Neural cell (in vitro differentiated cells): ENCODE data around the gene ROR1. TPM values are rescaled to one million over a fixed set of nuclear protein-coding genes. Genes with fewer than 3 reads are reported as not detected.

Experiments used
- H2AFZ ChIP-seq: fragments of 200-600, 300-800 bp; sonication (generic), shearing (Covaris generic); 2 replicates; pipeline ENCODE4 v1.6.0; 2014; ENCODE audit warnings: low read depth, mild to moderate bottlenecking, antibody characterized with exemption, low read length, moderate library complexity
- H3F3A ChIP-seq: fragments of 200-600 bp; shearing (Covaris generic); 2 replicates; pipeline ENCODE4 v1.6.1; 2016; ENCODE audit warnings: mild to moderate bottlenecking, moderate library complexity, mixed read lengths, antibody characterized with exemption, low read length; ENCODE audit not compliant: insufficient read depth, poor library complexity, severe bottlenecking
- H3K27ac ChIP-seq: fragments of 200-600, 300-800 bp; sonication (generic), shearing (Covaris generic); 2 replicates; pipeline ENCODE4 v1.5.1; 2014; ENCODE audit warnings: mild to moderate bottlenecking, low read length, moderate library complexity
- H3K27me3 ChIP-seq: fragments of 300-800, 200-600 bp; sonication (generic), shearing (Covaris generic); 2 replicates; pipeline ENCODE4 v1.6.0; 2014; ENCODE audit warnings: mild to moderate bottlenecking, low read depth, low read length, moderate library complexity; ENCODE audit not compliant: insufficient read depth
- H3K36me3 ChIP-seq: fragments of 300-800, 200-600 bp; sonication (generic), shearing (Covaris generic); 2 replicates; pipeline ENCODE4 v1.5.1; 2014; ENCODE audit warnings: mild to moderate bottlenecking, antibody characterized with exemption, low read length, moderate library complexity; ENCODE audit not compliant: insufficient read depth
- H3K4me2 ChIP-seq: fragments of 300-800, 200-600 bp; sonication (generic), shearing (Covaris generic); 2 replicates; pipeline ENCODE4 v1.6.0; 2014; ENCODE audit warnings: mild to moderate bottlenecking, low read length
- H3K4me3 ChIP-seq: fragments of 300-800, 200-600 bp; sonication (generic), shearing (Covaris generic); 2 replicates; pipeline ENCODE4 v1.5.1; 2014; ENCODE audit warnings: mild to moderate bottlenecking, low read length, moderate library complexity
- H3K79me2 ChIP-seq: fragments of 200-600 bp; shearing (Covaris generic); replicated peaks from 2 replicates; pipeline ENCODE4 v1.6.0; 2014; ENCODE audit warnings: mild to moderate bottlenecking, low read length, moderate library complexity; ENCODE audit not compliant: insufficient read depth
- H3K9ac ChIP-seq: fragments of 300-800, 200-600 bp; sonication (generic), shearing (Covaris generic); 2 replicates; pipeline ENCODE4 v1.6.1; 2016; ENCODE audit warnings: mild to moderate bottlenecking, low read length, mixed read lengths
- H3K9me2 ChIP-seq: fragments of 200-600 bp; shearing (Covaris generic); 2 replicates; pipeline ENCODE4 v1.6.1; 2016; ENCODE audit warnings: mild to moderate bottlenecking, low read length, mixed read lengths; ENCODE audit not compliant: insufficient read depth
- H3K9me3 ChIP-seq: fragments of 200-600, 300-800 bp; sonication (generic), shearing (Covaris generic); 2 replicates; pipeline ENCODE4 v1.6.1; 2016; ENCODE audit warnings: mild to moderate bottlenecking, mixed run types, low read length, moderate library complexity, mixed read lengths
- H4K20me1 ChIP-seq: fragments of 200-600 bp; shearing (Covaris generic); 2 replicates; pipeline ENCODE4 v1.6.1; 2016; ENCODE audit warnings: mild to moderate bottlenecking, mixed run types; ENCODE audit not compliant: insufficient read depth
- EP300 ChIP-seq: fragments of 450-650 bp; conservative IDR thresholded peaks from 2 replicates; pipeline ENCODE4 v1.6.1; 2014; ENCODE audit warnings: antibody characterized with exemption, mild to moderate bottlenecking, moderate library complexity; ENCODE audit not compliant: poor library complexity, severe bottlenecking
- EZH2 ChIP-seq: fragments of 200-600, 300-800 bp; shearing (Covaris generic), sonication (generic); IDR thresholded peaks from 2 replicates; pipeline ENCODE4 v1.6.1; 2014; ENCODE audit warnings: antibody characterized with exemption, low read length, borderline replicate concordance, mild to moderate bottlenecking; ENCODE audit not compliant: insufficient read depth, poor library complexity, severe bottlenecking
- MXI1 ChIP-seq: fragments of 450-650 bp; conservative IDR thresholded peaks from 2 replicates; pipeline ENCODE4 v1.6.1; 2014; ENCODE audit warnings: antibody characterized with exemption, mild to moderate bottlenecking; ENCODE audit not compliant: poor library complexity, severe bottlenecking
- POLR2AphosphoS5 ChIP-seq: IDR thresholded peaks from 2 replicates; pipeline ENCODE4 v1.6.1; 2012
- RAD21 ChIP-seq: fragments of 450-650 bp; conservative IDR thresholded peaks from 2 replicates; pipeline ENCODE4 v1.6.1; 2014; ENCODE audit warnings: antibody characterized with exemption, mild to moderate bottlenecking, moderate library complexity
- SMC3 ChIP-seq: fragments of 450-650 bp; conservative IDR thresholded peaks from 2 replicates; pipeline ENCODE4 v1.6.1; 2014; ENCODE audit warnings: antibody characterized with exemption, mild to moderate bottlenecking, moderate library complexity; ENCODE audit not compliant: poor library complexity
- TAF1 ChIP-seq: IDR thresholded peaks from 2 replicates; pipeline ENCODE4 v1.6.1; 2012; ENCODE audit warnings: low read depth
- polyA plus RNA-seq: library from polyadenylated mRNA; depleted of rRNA; stranded (reverse); fragments of >200 nt; gene quantifications from 2 replicates; pipeline ENCODE4 v1.2.3, GENCODE V29; 2014
- TF ChIP-seq, protein P1 (sequence below): fragments of 450-650 bp; IDR thresholded peaks from 2 replicates; pipeline ENCODE4 v1.5.1; 2014; ENCODE audit warnings: antibody characterized with exemption, mild to moderate bottlenecking, moderate library complexity; ENCODE audit not compliant: poor library complexity, severe bottlenecking
- TF ChIP-seq, protein P2 (sequence below): IDR thresholded peaks from 2 replicates; pipeline ENCODE4 v1.6.1; 2012; ENCODE audit warnings: borderline replicate concordance

Gene ROR1
- polyA plus RNA-seq, 1 donor from 2014 or later, result 0.27 TPM

DNA sequence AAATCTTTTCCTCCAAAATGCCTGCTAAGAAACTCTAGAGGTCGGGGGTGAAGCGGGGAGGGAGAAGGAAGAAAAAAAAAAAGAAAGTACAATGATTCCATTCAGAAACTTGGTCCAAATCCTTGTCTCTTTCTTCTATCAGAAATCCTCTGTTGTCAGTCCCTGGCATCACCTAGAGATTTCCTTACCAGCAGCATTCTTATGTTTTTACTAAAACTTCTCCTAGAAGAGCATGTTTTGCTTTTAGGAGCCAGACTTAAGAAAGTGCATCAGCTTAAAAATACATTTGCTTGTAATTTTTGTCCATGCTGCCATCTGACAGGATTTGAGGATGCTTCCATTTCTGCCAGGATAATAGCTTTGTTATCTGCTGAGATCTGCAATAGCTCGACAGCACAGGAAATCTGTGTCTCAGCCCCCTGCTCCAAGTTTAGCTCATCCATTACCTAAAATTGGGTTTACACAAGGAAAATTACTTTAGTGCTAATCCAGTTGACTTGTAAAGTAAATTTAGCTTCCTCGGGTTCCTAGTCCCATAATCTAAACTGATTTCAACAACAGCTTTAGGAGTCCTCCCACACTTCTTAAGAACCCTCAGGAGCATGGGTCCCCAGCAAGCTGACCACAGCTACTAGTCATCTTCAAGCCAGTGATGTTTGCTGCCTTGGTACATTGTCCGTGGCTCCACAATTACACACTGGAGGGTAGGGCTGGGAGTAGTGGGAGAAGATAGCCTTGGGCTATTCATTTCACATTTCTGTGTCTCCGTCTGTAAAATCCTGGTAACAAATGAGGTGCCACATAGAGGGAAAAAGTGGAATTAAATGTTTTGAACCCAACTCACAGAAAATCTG lies 337.3 kb downstream of the ROR1 start:
- Histone ChIP-seq H3K9me3 (no peaks in the 10 kb centered on the region), H3K9me2 (no peaks in the 10 kb centered on the region), H3K36me3 (no peaks in the 10 kb centered on the region), H3K4me2 (no peak overlapping the region), H3K79me2 (no peaks in the 10 kb centered on the region), H3F3A (no peaks in the 10 kb centered on the region), H3K27me3 (no peaks in the 10 kb centered on the region), H4K20me1 (no peaks in the 10 kb centered on the region), H2AFZ (no peak overlapping the region), H3K9ac (no peak overlapping the region), H3K4me3 (no peak overlapping the region), H3K27ac (no peak overlapping the region)
- TF ChIP-seq SMC3 (no peak), POLR2AphosphoS5 (no peak), EZH2 (no peak), MXI1 (no peak), TAF1 (no peak), RAD21 (no peak), EP300 (no peak)
- TF ChIP-seq, protein P1, sequence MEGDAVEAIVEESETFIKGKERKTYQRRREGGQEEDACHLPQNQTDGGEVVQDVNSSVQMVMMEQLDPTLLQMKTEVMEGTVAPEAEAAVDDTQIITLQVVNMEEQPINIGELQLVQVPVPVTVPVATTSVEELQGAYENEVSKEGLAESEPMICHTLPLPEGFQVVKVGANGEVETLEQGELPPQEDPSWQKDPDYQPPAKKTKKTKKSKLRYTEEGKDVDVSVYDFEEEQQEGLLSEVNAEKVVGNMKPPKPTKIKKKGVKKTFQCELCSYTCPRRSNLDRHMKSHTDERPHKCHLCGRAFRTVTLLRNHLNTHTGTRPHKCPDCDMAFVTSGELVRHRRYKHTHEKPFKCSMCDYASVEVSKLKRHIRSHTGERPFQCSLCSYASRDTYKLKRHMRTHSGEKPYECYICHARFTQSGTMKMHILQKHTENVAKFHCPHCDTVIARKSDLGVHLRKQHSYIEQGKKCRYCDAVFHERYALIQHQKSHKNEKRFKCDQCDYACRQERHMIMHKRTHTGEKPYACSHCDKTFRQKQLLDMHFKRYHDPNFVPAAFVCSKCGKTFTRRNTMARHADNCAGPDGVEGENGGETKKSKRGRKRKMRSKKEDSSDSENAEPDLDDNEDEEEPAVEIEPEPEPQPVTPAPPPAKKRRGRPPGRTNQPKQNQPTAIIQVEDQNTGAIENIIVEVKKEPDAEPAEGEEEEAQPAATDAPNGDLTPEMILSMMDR, result no peak
- TF ChIP-seq, protein P2, sequence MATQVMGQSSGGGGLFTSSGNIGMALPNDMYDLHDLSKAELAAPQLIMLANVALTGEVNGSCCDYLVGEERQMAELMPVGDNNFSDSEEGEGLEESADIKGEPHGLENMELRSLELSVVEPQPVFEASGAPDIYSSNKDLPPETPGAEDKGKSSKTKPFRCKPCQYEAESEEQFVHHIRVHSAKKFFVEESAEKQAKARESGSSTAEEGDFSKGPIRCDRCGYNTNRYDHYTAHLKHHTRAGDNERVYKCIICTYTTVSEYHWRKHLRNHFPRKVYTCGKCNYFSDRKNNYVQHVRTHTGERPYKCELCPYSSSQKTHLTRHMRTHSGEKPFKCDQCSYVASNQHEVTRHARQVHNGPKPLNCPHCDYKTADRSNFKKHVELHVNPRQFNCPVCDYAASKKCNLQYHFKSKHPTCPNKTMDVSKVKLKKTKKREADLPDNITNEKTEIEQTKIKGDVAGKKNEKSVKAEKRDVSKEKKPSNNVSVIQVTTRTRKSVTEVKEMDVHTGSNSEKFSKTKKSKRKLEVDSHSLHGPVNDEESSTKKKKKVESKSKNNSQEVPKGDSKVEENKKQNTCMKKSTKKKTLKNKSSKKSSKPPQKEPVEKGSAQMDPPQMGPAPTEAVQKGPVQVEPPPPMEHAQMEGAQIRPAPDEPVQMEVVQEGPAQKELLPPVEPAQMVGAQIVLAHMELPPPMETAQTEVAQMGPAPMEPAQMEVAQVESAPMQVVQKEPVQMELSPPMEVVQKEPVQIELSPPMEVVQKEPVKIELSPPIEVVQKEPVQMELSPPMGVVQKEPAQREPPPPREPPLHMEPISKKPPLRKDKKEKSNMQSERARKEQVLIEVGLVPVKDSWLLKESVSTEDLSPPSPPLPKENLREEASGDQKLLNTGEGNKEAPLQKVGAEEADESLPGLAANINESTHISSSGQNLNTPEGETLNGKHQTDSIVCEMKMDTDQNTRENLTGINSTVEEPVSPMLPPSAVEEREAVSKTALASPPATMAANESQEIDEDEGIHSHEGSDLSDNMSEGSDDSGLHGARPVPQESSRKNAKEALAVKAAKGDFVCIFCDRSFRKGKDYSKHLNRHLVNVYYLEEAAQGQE, result no peak

DNA sequence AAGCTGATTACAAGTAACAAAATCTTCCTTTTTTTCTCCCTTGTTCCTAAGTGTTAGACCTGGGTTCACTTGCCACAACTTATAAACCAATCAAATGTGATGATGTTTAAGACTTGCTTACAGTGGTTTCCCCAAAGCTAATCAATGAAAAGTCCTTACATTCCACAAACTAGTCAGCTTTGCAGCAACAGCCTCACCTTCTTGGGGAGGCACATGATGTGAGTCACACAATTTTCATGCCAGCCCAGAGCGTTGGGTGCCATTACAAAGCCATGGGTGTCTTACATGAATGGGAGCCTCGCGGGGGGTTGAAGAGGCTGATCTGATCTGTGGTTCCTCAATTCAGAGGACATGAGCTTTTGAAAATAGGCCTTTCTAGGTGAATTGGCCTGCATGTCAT lies 338.0 kb downstream of the ROR1 start:
- Histone ChIP-seq H3K4me2 (no peak overlapping the region), H3K27me3 (no peaks in the 10 kb centered on the region), H3K9me2 (no peaks in the 10 kb centered on the region), H3K9ac (no peak overlapping the region), H4K20me1 (no peaks in the 10 kb centered on the region), H3K27ac (no peak overlapping the region), H3K9me3 (no peaks in the 10 kb centered on the region), H3K36me3 (no peaks in the 10 kb centered on the region), H3F3A (no peaks in the 10 kb centered on the region), H2AFZ (no peak overlapping the region), H3K4me3 (no peak overlapping the region), H3K79me2 (no peaks in the 10 kb centered on the region)
- TF ChIP-seq, protein P1, result no peak
- no peak for TF ChIP-seq EZH2
- no peak for TF ChIP-seq RAD21
- TF ChIP-seq EP300, result no peak
- TF ChIP-seq POLR2AphosphoS5, result no peak
- TF ChIP-seq, protein P2, result no peak
- no peak for TF ChIP-seq MXI1
- no peak for TF ChIP-seq SMC3
- no peak for TF ChIP-seq TAF1
